ENCODE data around the gene BRINP3. TPM values are rescaled to one million over a fixed set of nuclear protein-coding genes. Genes with fewer than 3 reads are reported as not detected.

BRINP3 gene
- polyA plus RNA-seq, 2 of the 4 experiments (the other 2 are of a cell fraction), result not detected

GRCh38 chr1:190168116-190168892 is 309.4 kb downstream of the BRINP3 start (continued):
- TF ChIP-seq REST (IDR thresholded peaks at IDR 0.05), result no peak
- no peak for TF ChIP-seq TFCP2L1 (CRISPR knock-in tag; IDR thresholded peaks at IDR 0.05)
- no peak for TF ChIP-seq MAFK (IDR thresholded peaks at IDR 0.05; ENCODE audit: partially characterized antibody)
- TF ChIP-seq RNF2 (IDR thresholded peaks at IDR 0.05; ENCODE audit: borderline replicate concordance, low read depth), result no peak
- no peak for TF ChIP-seq POLR2A (IDR thresholded peaks at IDR 0.05; ENCODE audit: low read length)
- peak; percentile 61; the same call in 1 of the 2 replicates for TF ChIP-seq GATA3 (IDR thresholded peaks at IDR 0.05; ENCODE audit: borderline replicate concordance)
- TF ChIP-seq ZSCAN20 (CRISPR knock-in tag; IDR thresholded peaks at IDR 0.05), result no peak
- TF ChIP-seq TP53 (CRISPR knock-in tag; IDR thresholded peaks at IDR 0.05), result no peak
- TF ChIP-seq, protein P1, sequence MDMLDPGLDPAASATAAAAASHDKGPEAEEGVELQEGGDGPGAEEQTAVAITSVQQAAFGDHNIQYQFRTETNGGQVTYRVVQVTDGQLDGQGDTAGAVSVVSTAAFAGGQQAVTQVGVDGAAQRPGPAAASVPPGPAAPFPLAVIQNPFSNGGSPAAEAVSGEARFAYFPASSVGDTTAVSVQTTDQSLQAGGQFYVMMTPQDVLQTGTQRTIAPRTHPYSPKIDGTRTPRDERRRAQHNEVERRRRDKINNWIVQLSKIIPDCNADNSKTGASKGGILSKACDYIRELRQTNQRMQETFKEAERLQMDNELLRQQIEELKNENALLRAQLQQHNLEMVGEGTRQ (IDR thresholded peaks at IDR 0.05), result no peak
- no peak for TF ChIP-seq HEYL (CRISPR knock-in tag; IDR thresholded peaks at IDR 0.05)

DNA sequence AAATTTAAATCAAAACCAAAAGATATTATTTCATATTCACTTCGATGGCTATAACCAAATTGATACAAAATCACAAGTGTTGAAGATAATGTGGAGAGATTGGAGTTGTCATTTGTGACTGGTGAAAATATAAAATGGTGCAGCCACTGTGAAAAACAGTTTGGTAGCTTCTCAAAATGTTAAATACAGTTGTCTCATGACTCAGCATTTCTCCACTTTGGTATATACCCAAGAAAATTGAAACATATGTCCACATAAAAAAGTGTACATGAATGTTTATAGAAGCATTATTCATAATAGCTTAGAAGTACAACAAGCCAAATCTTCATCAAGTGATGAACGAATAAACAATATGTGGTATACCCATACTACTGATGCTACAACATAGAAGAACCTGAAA is 318.5 kb downstream of the BRINP3 start:
- FAIRE-seq (no peak), DNase-seq (ENCODE audit: low read depth in 1 of 2, low spot score in 1 of 2) (no peak), ATAC-seq (no peak)
- peak; percentile 93 for TF ChIP-seq MAFK (IDR thresholded peaks at IDR 0.05; ENCODE audit: partially characterized antibody)
- no peak for TF ChIP-seq BHLHE40 (IDR thresholded peaks at IDR 0.05; ENCODE audit: low read depth, low read length)
- no peak for TF ChIP-seq BCL3 (IDR thresholded peaks at IDR 0.05)
- TF ChIP-seq NFE2L2 (conservative IDR thresholded peaks at IDR 0.05; ENCODE audit: low read length), result peak; percentile 75
- 47% methylated on average over 2 of the region's 2 CpGs for WGBS (ENCODE audit: missing lambda C conversion rate)
- ChIA-PET POLR2A (no interaction called here), CTCF (no interaction called here)
- Histone ChIP-seq H3K9me3 (no peaks in the 10 kb centered on the region; the same call in 1 of the 3 replicates), H3K4me2 (no peak overlapping the region), H3K27ac (no peak overlapping the region), H3K4me1 (no peaks in the 10 kb centered on the region), H3K4me3 (no peak overlapping the region)

GRCh38 chr1:190154744-190155143 is 322.9 kb downstream of the BRINP3 start:
- Histone ChIP-seq H3K4me3 (no peak overlapping the region), H3K27ac (no peak overlapping the region), H3K4me1 (no peaks in the 10 kb centered on the region), H3K4me2 (no peak overlapping the region), H3K9me3 (no peaks in the 10 kb centered on the region; the same call in 1 of the 3 replicates)
- no peak for FAIRE-seq
- TF ChIP-seq FOXS1 (CRISPR knock-in tag; IDR thresholded peaks at IDR 0.05) (no peak), CEBPB (IDR thresholded peaks at IDR 0.05) (no peak), EHF (CRISPR knock-in tag; IDR thresholded peaks at IDR 0.05) (no peak), PHF8 (IDR thresholded peaks at IDR 0.05; ENCODE audit: borderline replicate concordance, low read depth) (no peak)
- TF ChIP-seq, protein P2, sequence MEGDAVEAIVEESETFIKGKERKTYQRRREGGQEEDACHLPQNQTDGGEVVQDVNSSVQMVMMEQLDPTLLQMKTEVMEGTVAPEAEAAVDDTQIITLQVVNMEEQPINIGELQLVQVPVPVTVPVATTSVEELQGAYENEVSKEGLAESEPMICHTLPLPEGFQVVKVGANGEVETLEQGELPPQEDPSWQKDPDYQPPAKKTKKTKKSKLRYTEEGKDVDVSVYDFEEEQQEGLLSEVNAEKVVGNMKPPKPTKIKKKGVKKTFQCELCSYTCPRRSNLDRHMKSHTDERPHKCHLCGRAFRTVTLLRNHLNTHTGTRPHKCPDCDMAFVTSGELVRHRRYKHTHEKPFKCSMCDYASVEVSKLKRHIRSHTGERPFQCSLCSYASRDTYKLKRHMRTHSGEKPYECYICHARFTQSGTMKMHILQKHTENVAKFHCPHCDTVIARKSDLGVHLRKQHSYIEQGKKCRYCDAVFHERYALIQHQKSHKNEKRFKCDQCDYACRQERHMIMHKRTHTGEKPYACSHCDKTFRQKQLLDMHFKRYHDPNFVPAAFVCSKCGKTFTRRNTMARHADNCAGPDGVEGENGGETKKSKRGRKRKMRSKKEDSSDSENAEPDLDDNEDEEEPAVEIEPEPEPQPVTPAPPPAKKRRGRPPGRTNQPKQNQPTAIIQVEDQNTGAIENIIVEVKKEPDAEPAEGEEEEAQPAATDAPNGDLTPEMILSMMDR (IDR thresholded peaks at IDR 0.05), result no peak
- 47% methylated on average over 2 of the region's 2 CpGs for WGBS (ENCODE audit: missing lambda C conversion rate)
- DNase-seq (ENCODE audit: low read depth in 1 of 2, low spot score in 1 of 2), result no peak
- POLR2A ChIA-PET, result no interaction called here
- ATAC-seq, result no peak
- CTCF ChIA-PET, result no interaction called here
